Vagina (tissue), 2 donors: ENCODE data around the gene HK3.

Source experiments
- POLR2A ChIP-seq, 2 donors: fragments of 450-650 bp; IDR thresholded peaks; one replicate each; pipeline ENCODE4 v1.6.1; 2017; ENCODE audit warnings: antibody characterized with exemption in 2 of 2, mild to moderate bottlenecking in 2 of 2, moderate library complexity in 2 of 2
- POLR2AphosphoS5 ChIP-seq, 2 donors: sonication (generic); formaldehyde crosslinking; IDR thresholded peaks; one replicate each; pipeline ENCODE4 v1.9.0; 2017; ENCODE audit warnings: antibody characterized with exemption in 2 of 2, mild to moderate bottlenecking in 2 of 2, low read depth in 1 of 2; ENCODE audit not compliant: insufficient read depth in 1 of 2
- TF ChIP-seq, protein P1 (sequence below), 3 experiments: fragments of 450-650 bp in 2 of 3; fragments of 200-600 bp in 1 of 3; sonication (generic) in 1 of 3; IDR thresholded peaks; one replicate each; pipeline ENCODE4 v1.5.1; 2017 to 2019; ENCODE audit warnings: antibody characterized with exemption in 3 of 3, mild to moderate bottlenecking in 2 of 3, moderate library complexity in 2 of 3

DNA sequence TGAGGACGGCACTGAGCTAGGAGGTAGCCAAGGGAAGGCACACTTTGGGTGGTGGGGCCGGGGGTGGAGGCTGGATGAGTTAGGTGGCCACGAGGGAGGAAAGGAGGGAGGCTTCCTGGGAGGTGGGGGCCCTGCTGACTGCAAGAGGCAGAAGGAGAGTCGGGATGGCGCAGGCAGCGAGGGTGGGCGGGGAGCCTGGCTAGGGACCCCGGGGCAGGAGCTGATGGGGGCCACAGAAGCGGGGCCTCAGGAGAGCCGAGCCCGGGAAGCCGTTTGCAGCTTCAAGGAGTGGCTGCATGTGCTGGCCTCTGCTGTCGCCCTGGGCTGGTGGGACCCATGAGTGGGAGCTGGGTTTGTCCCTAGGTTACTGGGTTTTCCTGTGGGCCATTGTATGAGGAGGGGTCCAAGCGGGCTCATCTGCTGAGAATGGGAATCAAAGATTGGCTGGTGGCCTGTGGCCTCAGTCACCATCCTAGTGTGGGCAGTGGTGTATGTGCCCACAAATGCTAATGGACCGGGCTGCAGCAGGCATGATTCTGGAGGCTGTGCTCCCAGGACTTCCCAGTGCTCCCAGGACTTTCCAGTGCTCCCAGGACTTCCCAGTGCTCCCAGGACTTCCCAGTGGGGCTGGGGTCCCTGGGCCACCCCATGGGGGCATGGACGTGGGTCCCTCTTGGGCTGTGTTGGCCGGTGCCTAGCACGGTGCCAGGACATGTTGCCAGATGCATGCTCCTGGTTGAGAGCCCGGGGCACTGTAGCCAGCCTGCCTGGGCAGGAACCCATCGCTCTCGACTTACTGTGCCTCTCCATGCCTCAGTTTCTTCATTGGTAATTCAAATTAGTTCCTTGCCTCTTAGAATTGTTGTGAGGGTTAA is 48.5 kb downstream of the HK3 start:
- no peak for TF ChIP-seq POLR2A (IDR thresholded peaks at IDR 0.05)
- TF ChIP-seq, protein P1, sequence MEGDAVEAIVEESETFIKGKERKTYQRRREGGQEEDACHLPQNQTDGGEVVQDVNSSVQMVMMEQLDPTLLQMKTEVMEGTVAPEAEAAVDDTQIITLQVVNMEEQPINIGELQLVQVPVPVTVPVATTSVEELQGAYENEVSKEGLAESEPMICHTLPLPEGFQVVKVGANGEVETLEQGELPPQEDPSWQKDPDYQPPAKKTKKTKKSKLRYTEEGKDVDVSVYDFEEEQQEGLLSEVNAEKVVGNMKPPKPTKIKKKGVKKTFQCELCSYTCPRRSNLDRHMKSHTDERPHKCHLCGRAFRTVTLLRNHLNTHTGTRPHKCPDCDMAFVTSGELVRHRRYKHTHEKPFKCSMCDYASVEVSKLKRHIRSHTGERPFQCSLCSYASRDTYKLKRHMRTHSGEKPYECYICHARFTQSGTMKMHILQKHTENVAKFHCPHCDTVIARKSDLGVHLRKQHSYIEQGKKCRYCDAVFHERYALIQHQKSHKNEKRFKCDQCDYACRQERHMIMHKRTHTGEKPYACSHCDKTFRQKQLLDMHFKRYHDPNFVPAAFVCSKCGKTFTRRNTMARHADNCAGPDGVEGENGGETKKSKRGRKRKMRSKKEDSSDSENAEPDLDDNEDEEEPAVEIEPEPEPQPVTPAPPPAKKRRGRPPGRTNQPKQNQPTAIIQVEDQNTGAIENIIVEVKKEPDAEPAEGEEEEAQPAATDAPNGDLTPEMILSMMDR (IDR thresholded peaks at IDR 0.05), result no peak
- no peak for TF ChIP-seq POLR2AphosphoS5 (IDR thresholded peaks at IDR 0.05; ENCODE audit: insufficient read depth in 1 of 2, low read depth in 1 of 2)
